Liver (tissue), 9 donors: ENCODE results near the gene TMED5. TPM values are rescaled to one million over a fixed set of nuclear protein-coding genes. Genes with fewer than 3 reads are reported as not detected.
A peak's percentile ranks its signal among the peaks of the same experiment; 100 is the strongest.

Source experiments
- DNase-seq: peaks from one replicate; pipeline ENCODE4 v3.0.0-alpha.2; 2017; ENCODE audit warnings: low spot score
- H3K27ac ChIP-seq, 2 donors: one replicate each; pipeline ENCODE4 v1.7.0; 2013; ENCODE audit warnings: inconsistent platforms in 2 of 2, low read length in 2 of 2, control low read depth in 1 of 2, low read depth in 1 of 2, mild to moderate bottlenecking in 1 of 2
- H3K27me3 ChIP-seq, 4 donors: one replicate each; pipeline versions ENCODE4 v1.6.1 to v1.7.0; 2013; ENCODE audit warnings: low read length in 3 of 4, inconsistent platforms in 1 of 4, mild to moderate bottlenecking in 1 of 4, moderate library complexity in 1 of 4; ENCODE audit not compliant: control insufficient read depth in 4 of 4, insufficient read depth in 4 of 4
- H3K36me3 ChIP-seq, 4 donors: one replicate each; pipeline versions ENCODE4 v1.6.1 to v1.7.0; 2013; ENCODE audit warnings: low read length in 3 of 4, mild to moderate bottlenecking in 3 of 4, low read depth in 1 of 4, moderate library complexity in 1 of 4; ENCODE audit not compliant: control insufficient read depth in 4 of 4, insufficient read depth in 3 of 4
- H3K4me1 ChIP-seq, 4 donors: one replicate each; pipeline versions ENCODE4 v1.6.1 to v1.7.0; 2013; ENCODE audit warnings: low read length in 3 of 4, mild to moderate bottlenecking in 3 of 4, moderate library complexity in 1 of 4; ENCODE audit not compliant: control insufficient read depth in 4 of 4, insufficient read depth in 4 of 4
- H3K4me3 ChIP-seq, 3 donors: one replicate each; pipeline versions ENCODE4 v1.6.1 to v1.7.0; 2013; ENCODE audit warnings: low read length in 3 of 3, control low read depth in 1 of 3, low read depth in 1 of 3, mild to moderate bottlenecking in 1 of 3
- H3K9ac ChIP-seq, 2 donors: one replicate each; pipeline ENCODE4 v1.7.0; 2013; ENCODE audit warnings: low read length in 2 of 2, mild to moderate bottlenecking in 2 of 2, moderate library complexity in 2 of 2, control low read depth in 1 of 2, low read depth in 1 of 2
- H3K9me3 ChIP-seq, 4 donors: one replicate each; pipeline versions ENCODE4 v1.6.1 to v1.7.0; 2013; ENCODE audit warnings: low read length in 3 of 4; ENCODE audit not compliant: control insufficient read depth in 4 of 4
- ATF3 ChIP-seq: IDR thresholded peaks from 2 replicates; pipeline ENCODE4 v1.6.1; 2016; ENCODE audit warnings: antibody characterized with exemption
- EGR1 ChIP-seq, 2 donors: IDR thresholded peaks; 2 replicates each; pipeline ENCODE4 v1.6.1; 2016 to 2018; ENCODE audit warnings: antibody characterized with exemption in 2 of 2, low read depth in 2 of 2
- FOXA1 ChIP-seq: IDR thresholded peaks from 2 replicates; pipeline ENCODE4 v1.6.1; 2016; ENCODE audit warnings: antibody characterized with exemption
- FOXA2 ChIP-seq: IDR thresholded peaks from 2 replicates; pipeline ENCODE4 v1.6.1; 2016; ENCODE audit warnings: antibody characterized with exemption
- GABPA ChIP-seq, 2 donors: IDR thresholded peaks in 1 of 2; conservative IDR thresholded peaks in 1 of 2; 2 replicates each; pipeline ENCODE4 v1.6.1; 2016; ENCODE audit warnings: antibody characterized with exemption in 2 of 2, mild to moderate bottlenecking in 1 of 2, moderate library complexity in 1 of 2
- HNF4A ChIP-seq, 2 donors: conservative IDR thresholded peaks; 2 replicates each; pipeline ENCODE4 v1.6.1; 2016; ENCODE audit warnings: antibody characterized with exemption in 2 of 2, mild to moderate bottlenecking in 2 of 2
- HNF4G ChIP-seq: IDR thresholded peaks from 2 replicates; pipeline ENCODE4 v1.6.1; 2016; ENCODE audit warnings: antibody characterized with exemption
- JUND ChIP-seq, 2 donors: IDR thresholded peaks; 2 replicates each; pipeline ENCODE4 v1.6.1; 2016; ENCODE audit warnings: antibody characterized with exemption in 2 of 2
- MAX ChIP-seq: IDR thresholded peaks from 2 replicates; pipeline ENCODE4 v1.6.1; 2016; ENCODE audit warnings: antibody characterized with exemption
- NR2F2 ChIP-seq: IDR thresholded peaks from 2 replicates; pipeline ENCODE4 v1.6.1; 2016; ENCODE audit warnings: antibody characterized with exemption
- RAD21 ChIP-seq, 2 donors: IDR thresholded peaks; 2 replicates each; pipeline ENCODE4 v1.6.1; 2016; ENCODE audit warnings: antibody characterized with exemption in 2 of 2, mild to moderate bottlenecking in 2 of 2
- RXRA ChIP-seq, 2 donors: IDR thresholded peaks; 2 replicates each; pipeline ENCODE4 v1.6.1; 2017 to 2018; ENCODE audit warnings: antibody characterized with exemption in 2 of 2, mild to moderate bottlenecking in 1 of 2
- SP1 ChIP-seq: IDR thresholded peaks from 2 replicates; pipeline ENCODE4 v1.6.1; 2018; ENCODE audit warnings: antibody characterized with exemption, mild to moderate bottlenecking
- TAF1 ChIP-seq: conservative IDR thresholded peaks from 2 replicates; pipeline ENCODE4 v1.6.1; 2016; ENCODE audit warnings: antibody characterized with exemption, mild to moderate bottlenecking
- YY1 ChIP-seq: IDR thresholded peaks from 2 replicates; pipeline ENCODE4 v1.6.1; 2016; ENCODE audit warnings: antibody characterized with exemption, mild to moderate bottlenecking
- WGBS: extraction: QIAGEN DNeasy Blood & Tissue Kit; methylation state at CpG from one replicate; pipeline ENCODE4 v1.1.7; 2013; 5-methylcytosine and 5-hydroxymethylcytosine counted together
- polyA plus RNA-seq, 2 donors: library from polyadenylated mRNA; stranded (reverse) in 1 of 2; unstranded in 1 of 2; fragments of 200-250 nt in 1 of 2; fragments of >200 nt in 1 of 2; fragmentation: Nextera tagmentation in 1 of 2; extraction: Ambion mirVana in 1 of 2; gene quantifications; one replicate each; pipeline versions ENCODE4 v1.2.1 to v1.2.3, GENCODE V29; 2013 to 2015
- total RNA-seq, 2 donors: library from RNA; depleted of rRNA; stranded (reverse); fragments of >200 nt; gene quantifications; one replicate each; pipeline ENCODE4 v1.2.3, GENCODE V29; 2014
- TF ChIP-seq, protein P1 (sequence below): IDR thresholded peaks from 2 replicates; pipeline ENCODE4 v1.6.1; 2016; ENCODE audit warnings: antibody characterized with exemption, mild to moderate bottlenecking
- TF ChIP-seq, protein P2 (sequence below): IDR thresholded peaks from 2 replicates; pipeline ENCODE4 v1.6.1; 2016; ENCODE audit warnings: antibody characterized with exemption
- TF ChIP-seq, protein P3 (sequence below): fragments of 150-350 bp; IDR thresholded peaks from 2 replicates; pipeline ENCODE4 v1.5.1; 2017; ENCODE audit warnings: improper control_type of control experiment, low read depth, low read length; ENCODE audit not compliant: missing input control
- donor health status: healthy.
- donor health status: healthy.
- donor health status: healthy.
- donor health status: healthy.
- donor health status: healthy.

Gene TMED5
- total RNA-seq = 100 to 1,000 TPM in 1 of 2 donors, 10 to 100 TPM in 1; 89.8 to 121 TPM
- polyA plus RNA-seq = 10 to 100 TPM; 72.9 to 81.6 TPM

GRCh38 chr1:93179886-93180722, at the start of gene TMED5:
Gene TMED5 (minus strand): TSS chr1:93180413. CDS start chr1:93180242, 171 bp downstream.
- TF ChIP-seq MAX (peak; percentile 36), TAF1 (peak; percentile 88), FOXA1 (peak; percentile 5), NR2F2 (peak; percentile 34), GABPA (IDR thresholded peaks at IDR 0.05 in 1 of 2, conservative IDR thresholded peaks at IDR 0.05 in 1 of 2) (peak in 1 of 2 donors; percentile 58), YY1 (peak; percentile 75), SP1 (peak; percentile 79), ATF3 (no peak), JUND (IDR thresholded peaks at IDR 0.05) (no peak), EGR1 (IDR thresholded peaks at IDR 0.05; ENCODE audit: low read depth in 2 of 2) (peak in 1 of 2 donors; percentile 15), HNF4A (conservative IDR thresholded peaks at IDR 0.05) (peak in 1 of 2 donors; percentile 27), FOXA2 (no peak), HNF4G (no peak), RAD21 (IDR thresholded peaks at IDR 0.05) (peak in 1 of 2 donors; percentile 13), RXRA (IDR thresholded peaks at IDR 0.05) (peak in 1 of 2 donors; percentile 27)
- TF ChIP-seq, protein P1, sequence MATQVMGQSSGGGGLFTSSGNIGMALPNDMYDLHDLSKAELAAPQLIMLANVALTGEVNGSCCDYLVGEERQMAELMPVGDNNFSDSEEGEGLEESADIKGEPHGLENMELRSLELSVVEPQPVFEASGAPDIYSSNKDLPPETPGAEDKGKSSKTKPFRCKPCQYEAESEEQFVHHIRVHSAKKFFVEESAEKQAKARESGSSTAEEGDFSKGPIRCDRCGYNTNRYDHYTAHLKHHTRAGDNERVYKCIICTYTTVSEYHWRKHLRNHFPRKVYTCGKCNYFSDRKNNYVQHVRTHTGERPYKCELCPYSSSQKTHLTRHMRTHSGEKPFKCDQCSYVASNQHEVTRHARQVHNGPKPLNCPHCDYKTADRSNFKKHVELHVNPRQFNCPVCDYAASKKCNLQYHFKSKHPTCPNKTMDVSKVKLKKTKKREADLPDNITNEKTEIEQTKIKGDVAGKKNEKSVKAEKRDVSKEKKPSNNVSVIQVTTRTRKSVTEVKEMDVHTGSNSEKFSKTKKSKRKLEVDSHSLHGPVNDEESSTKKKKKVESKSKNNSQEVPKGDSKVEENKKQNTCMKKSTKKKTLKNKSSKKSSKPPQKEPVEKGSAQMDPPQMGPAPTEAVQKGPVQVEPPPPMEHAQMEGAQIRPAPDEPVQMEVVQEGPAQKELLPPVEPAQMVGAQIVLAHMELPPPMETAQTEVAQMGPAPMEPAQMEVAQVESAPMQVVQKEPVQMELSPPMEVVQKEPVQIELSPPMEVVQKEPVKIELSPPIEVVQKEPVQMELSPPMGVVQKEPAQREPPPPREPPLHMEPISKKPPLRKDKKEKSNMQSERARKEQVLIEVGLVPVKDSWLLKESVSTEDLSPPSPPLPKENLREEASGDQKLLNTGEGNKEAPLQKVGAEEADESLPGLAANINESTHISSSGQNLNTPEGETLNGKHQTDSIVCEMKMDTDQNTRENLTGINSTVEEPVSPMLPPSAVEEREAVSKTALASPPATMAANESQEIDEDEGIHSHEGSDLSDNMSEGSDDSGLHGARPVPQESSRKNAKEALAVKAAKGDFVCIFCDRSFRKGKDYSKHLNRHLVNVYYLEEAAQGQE = peak; percentile 79
- TF ChIP-seq, protein P2, sequence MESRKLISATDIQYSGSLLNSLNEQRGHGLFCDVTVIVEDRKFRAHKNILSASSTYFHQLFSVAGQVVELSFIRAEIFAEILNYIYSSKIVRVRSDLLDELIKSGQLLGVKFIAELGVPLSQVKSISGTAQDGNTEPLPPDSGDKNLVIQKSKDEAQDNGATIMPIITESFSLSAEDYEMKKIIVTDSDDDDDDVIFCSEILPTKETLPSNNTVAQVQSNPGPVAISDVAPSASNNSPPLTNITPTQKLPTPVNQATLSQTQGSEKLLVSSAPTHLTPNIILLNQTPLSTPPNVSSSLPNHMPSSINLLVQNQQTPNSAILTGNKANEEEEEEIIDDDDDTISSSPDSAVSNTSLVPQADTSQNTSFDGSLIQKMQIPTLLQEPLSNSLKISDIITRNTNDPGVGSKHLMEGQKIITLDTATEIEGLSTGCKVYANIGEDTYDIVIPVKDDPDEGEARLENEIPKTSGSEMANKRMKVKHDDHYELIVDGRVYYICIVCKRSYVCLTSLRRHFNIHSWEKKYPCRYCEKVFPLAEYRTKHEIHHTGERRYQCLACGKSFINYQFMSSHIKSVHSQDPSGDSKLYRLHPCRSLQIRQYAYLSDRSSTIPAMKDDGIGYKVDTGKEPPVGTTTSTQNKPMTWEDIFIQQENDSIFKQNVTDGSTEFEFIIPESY = peak; percentile 49
- TF ChIP-seq, protein P3, sequence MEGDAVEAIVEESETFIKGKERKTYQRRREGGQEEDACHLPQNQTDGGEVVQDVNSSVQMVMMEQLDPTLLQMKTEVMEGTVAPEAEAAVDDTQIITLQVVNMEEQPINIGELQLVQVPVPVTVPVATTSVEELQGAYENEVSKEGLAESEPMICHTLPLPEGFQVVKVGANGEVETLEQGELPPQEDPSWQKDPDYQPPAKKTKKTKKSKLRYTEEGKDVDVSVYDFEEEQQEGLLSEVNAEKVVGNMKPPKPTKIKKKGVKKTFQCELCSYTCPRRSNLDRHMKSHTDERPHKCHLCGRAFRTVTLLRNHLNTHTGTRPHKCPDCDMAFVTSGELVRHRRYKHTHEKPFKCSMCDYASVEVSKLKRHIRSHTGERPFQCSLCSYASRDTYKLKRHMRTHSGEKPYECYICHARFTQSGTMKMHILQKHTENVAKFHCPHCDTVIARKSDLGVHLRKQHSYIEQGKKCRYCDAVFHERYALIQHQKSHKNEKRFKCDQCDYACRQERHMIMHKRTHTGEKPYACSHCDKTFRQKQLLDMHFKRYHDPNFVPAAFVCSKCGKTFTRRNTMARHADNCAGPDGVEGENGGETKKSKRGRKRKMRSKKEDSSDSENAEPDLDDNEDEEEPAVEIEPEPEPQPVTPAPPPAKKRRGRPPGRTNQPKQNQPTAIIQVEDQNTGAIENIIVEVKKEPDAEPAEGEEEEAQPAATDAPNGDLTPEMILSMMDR = peak; percentile 13
- peaks cover 0 to 23% (median 16%) of the 10 kb centered on the region in 4 donors for H3K4me1 ChIP-seq
- peak within 1 kb of the TSS; percentile 99 for H3K9ac ChIP-seq
- no peaks in the 10 kb centered on the region for H3K27me3 ChIP-seq
- peak; percentile 95 for DNase-seq
- no peaks in the 10 kb centered on the region for H3K9me3 ChIP-seq
- H3K36me3 ChIP-seq = peaks cover 0 to 6% (median 0%) of the 10 kb centered on the region in 4 donors
- H3K4me3 ChIP-seq = peak within 1 kb of the TSS; percentile 94 to 99 (median 95)
- WGBS = under 1% methylated on average over 78 of the region's 78 CpGs
- peak within 1 kb of the TSS; percentile 99 to 100 for H3K27ac ChIP-seq
